Colonic mucosa (tissue), 4 donors: ENCODE results near the gene SDK2. TPM values are rescaled to one million over a fixed set of nuclear protein-coding genes. Genes with fewer than 3 reads are reported as not detected.

Experiments used
- DNase-seq: peaks from one replicate; pipeline ENCODE4 v3.0.0-alpha.2; 2020
- H3K27ac ChIP-seq: fragments of 200-600 bp; one replicate; pipeline ENCODE4 v1.8.0; 2021
- H3K27me3 ChIP-seq: fragments of 200-600 bp; one replicate; pipeline ENCODE4 v1.8.0; 2021
- H3K36me3 ChIP-seq: fragments of 200-600 bp; one replicate; pipeline ENCODE4 v1.8.0; 2021
- H3K4me1 ChIP-seq: fragments of 200-600 bp; one replicate; pipeline ENCODE4 v1.8.0; 2021; ENCODE audit warnings: mild to moderate bottlenecking
- H3K4me3 ChIP-seq: fragments of 200-600 bp; one replicate; pipeline ENCODE4 v1.8.0; 2021
- H3K9ac ChIP-seq, 2 donors: one replicate each; pipeline ENCODE4 v1.7.0; 2013; ENCODE audit warnings: control low read depth in 2 of 2, low read depth in 2 of 2, low read length in 2 of 2
- H3K9me3 ChIP-seq: fragments of 200-600 bp; one replicate; pipeline ENCODE4 v1.8.0; 2021
- intact Hi-C: fragments of 100-400 bp; cut with DNase I; formaldehyde crosslinking; loops from one replicate; pipeline ENCODE4 v1.14.1; 2022
- total RNA-seq, 2 donors: library from RNA; stranded (reverse); fragmentation: NEBNext Ultra II Directional in 1 of 2; extraction: Animal tissue kit (Norgen Biotek cat#: 25700) in 1 of 2; gene quantifications; one replicate each; pipeline ENCODE4 v1.2.1, GENCODE V29; 2021
- TF ChIP-seq, protein P1 (sequence below): fragments of 200-600 bp; IDR thresholded peaks from one replicate; pipeline ENCODE4 v1.8.0; 2022; ENCODE audit warnings: antibody characterized with exemption, mild to moderate bottlenecking
- donor health status: healthy.
- donor health status: DM: no; HTN: no; CAD: no.
- donor health status: DM: no; HTN: no; CAD: no.

SDK2 gene
- total RNA-seq, 2 donors from 2014 or later: 0.94 to 1.2 TPM

DNA sequence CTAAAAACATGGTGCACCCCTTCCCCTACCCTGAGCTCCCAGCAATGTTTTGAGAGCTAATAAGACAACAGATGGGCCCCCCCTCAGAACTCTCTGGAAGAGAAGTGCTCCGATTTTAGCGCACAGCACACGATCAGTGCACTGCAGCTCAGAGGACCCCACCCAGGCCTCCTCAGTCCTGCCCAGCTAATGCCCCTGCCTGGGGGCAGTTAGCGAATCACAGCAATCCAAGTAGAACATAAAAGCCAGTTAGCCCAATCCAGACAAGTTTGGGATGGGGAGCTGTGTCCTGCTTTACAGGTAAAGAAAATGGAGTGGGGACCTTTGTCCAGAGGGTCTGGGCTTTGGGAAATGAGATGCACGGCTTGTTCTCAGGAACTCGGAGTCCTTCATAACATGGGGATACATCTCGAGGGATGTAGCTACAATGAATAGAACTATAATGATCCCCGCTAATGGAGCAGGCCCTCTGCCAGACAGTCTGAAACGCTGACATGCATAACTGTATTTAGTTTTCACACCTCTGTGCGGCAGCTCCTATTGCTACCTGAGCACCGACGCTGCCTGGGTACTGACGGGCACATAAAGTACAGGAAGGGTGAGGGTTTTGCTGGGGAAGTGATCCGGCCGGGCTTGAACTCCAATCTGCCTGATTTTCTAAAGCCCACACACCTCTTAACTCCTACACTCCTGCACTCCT lies 302.7 kb downstream of the SDK2 start:
- Histone ChIP-seq H3K27ac (no peak overlapping the region), H3K36me3 (no peaks in the 10 kb centered on the region), H3K27me3 (no peaks in the 10 kb centered on the region), H3K9me3 (no peaks in the 10 kb centered on the region), H3K4me1 (no peaks in the 10 kb centered on the region), H3K4me3 (no peak overlapping the region), H3K9ac (peak overlapping the region; percentile 27 to 40)
- TF ChIP-seq, protein P1, sequence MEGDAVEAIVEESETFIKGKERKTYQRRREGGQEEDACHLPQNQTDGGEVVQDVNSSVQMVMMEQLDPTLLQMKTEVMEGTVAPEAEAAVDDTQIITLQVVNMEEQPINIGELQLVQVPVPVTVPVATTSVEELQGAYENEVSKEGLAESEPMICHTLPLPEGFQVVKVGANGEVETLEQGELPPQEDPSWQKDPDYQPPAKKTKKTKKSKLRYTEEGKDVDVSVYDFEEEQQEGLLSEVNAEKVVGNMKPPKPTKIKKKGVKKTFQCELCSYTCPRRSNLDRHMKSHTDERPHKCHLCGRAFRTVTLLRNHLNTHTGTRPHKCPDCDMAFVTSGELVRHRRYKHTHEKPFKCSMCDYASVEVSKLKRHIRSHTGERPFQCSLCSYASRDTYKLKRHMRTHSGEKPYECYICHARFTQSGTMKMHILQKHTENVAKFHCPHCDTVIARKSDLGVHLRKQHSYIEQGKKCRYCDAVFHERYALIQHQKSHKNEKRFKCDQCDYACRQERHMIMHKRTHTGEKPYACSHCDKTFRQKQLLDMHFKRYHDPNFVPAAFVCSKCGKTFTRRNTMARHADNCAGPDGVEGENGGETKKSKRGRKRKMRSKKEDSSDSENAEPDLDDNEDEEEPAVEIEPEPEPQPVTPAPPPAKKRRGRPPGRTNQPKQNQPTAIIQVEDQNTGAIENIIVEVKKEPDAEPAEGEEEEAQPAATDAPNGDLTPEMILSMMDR: no peak
- intact Hi-C loops: no loop called here
- DNase-seq: no peak

DNA sequence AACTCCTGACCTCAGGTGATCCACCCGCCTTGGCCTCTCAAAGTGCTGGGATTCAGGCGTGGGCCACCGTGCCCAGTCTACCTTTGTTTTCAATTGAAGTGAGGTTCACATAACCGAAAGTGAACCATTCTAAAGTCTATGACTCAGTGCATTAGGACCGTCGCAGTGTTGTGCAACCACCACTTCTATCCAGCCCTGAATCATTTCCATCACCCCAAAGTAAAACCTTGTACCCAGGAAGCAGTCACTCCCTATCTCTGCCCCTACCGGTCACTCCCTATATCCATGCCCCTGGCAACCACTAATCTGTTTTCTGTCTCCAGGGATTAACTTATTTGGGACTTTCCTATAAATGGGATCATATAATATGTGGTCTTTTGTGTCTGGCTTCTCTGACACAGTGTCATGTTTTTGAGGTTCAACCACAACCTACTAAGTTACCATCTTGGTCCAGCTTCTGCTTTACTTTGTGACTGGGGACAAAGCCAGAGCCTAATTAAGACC lies 304.1 kb downstream of the SDK2 start:
- H3K9ac ChIP-seq: no peak overlapping the region
- H3K4me3 ChIP-seq: no peak overlapping the region
- H3K27ac ChIP-seq: peak overlapping the region; percentile 23
- H3K36me3 ChIP-seq: no peaks in the 10 kb centered on the region
- DNase-seq: no peak
- no peaks in the 10 kb centered on the region for H3K9me3 ChIP-seq
- TF ChIP-seq, protein P1: no peak
- no peaks in the 10 kb centered on the region for H3K27me3 ChIP-seq
- intact Hi-C loops: no loop called here
- H3K4me1 ChIP-seq: peaks cover 6% of the 10 kb centered on the region

DNA sequence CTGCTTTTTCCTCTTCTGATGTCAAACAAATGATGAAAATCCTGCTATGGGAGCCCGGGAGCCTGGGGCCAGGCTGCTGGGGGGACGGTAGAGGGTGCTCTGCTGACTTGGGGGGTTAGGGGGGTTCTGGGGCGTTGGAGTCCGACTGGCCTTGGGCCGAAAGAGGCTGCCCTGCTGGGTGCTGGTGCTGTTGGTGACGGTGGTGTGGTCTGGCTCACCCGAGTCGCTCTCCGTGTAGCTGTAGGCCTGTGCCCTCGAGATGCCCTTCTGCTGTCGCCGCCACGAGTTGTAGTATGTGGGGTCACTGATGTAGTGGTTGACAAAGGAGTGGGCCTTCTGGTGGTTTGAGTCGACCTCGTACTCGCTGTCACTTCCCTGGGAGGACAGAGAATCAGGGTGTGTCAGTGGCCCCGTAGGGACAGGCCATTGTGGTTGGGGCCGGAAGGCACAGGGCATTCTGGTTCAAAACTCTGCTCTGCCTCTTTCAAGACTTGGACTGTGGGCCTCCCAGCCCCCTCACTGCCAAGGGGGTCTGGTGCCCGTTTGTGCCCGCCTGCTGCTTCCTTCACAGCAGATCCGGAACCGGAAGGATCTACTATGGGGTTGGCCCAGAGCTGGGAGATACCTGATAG lies 305.6 kb downstream of the SDK2 start:
- no peaks in the 10 kb centered on the region for H3K36me3 ChIP-seq
- no peak overlapping the region for H3K9ac ChIP-seq
- H3K9me3 ChIP-seq: no peaks in the 10 kb centered on the region
- H3K27me3 ChIP-seq: no peaks in the 10 kb centered on the region
- peak overlapping the region; percentile 7 for H3K27ac ChIP-seq
- no peak for DNase-seq
- TF ChIP-seq, protein P1: no peak
- H3K4me1 ChIP-seq: peaks cover 6% of the 10 kb centered on the region
- intact Hi-C loops: no loop called here
- H3K4me3 ChIP-seq: no peak overlapping the region

DNA sequence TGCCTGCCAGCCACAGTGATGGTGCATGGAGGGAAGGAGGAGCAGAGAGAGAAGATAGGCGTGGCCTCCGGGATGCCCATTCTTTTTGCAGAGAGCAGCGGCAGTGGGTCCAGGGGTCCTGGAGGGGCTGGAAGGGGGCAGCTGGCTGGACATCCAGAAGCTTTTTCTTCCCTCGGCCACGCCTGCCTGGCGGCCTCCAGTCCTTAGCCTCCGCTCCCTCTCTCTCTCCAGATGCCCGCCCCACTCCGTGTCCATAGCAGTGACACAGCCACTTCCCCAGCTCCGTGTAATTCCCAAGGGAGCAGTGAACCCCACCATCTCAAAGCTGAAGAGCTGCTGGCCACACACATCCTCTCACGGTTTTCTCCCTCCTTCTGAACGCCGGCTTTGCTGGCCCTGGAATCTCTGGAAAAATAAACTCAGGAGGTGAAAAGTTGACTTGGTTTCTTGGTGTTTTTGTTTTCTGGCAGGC lies 306.2 kb downstream of the SDK2 start:
- no peak overlapping the region for H3K9ac ChIP-seq
- TF ChIP-seq, protein P1: no peak
- DNase-seq: no peak
- H3K36me3 ChIP-seq: no peaks in the 10 kb centered on the region
- peak overlapping the region; percentile 7 for H3K27ac ChIP-seq
- no peak overlapping the region for H3K4me3 ChIP-seq
- H3K9me3 ChIP-seq: no peaks in the 10 kb centered on the region
- intact Hi-C loops: no loop called here
- no peaks in the 10 kb centered on the region for H3K27me3 ChIP-seq
- H3K4me1 ChIP-seq: peaks cover 6% of the 10 kb centered on the region

DNA sequence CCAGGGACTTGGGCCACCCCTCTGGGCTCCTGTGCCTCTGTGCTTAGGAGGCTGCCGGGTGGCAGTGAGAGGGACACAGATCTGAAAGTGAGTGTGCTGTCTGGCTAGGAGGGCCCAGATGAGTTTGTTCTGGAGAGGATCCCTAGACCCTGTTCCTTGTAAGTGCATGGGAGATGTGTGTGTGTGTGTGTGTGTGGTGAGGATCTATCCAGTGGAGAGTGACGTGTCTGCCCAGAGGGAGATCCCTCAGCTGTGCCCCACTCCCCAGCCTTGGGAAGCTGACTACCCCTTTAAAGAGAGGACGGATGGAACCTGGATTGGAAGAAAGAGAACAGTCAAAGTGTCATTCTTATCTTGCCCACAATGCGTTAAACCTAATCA lies 306.9 kb downstream of the SDK2 start:
- Histone ChIP-seq H3K4me1 (peaks cover 6% of the 10 kb centered on the region), H3K27me3 (no peaks in the 10 kb centered on the region), H3K9me3 (no peaks in the 10 kb centered on the region), H3K9ac (no peak overlapping the region), H3K36me3 (no peaks in the 10 kb centered on the region), H3K4me3 (no peak overlapping the region), H3K27ac (no peak overlapping the region)
- no peak for DNase-seq
- TF ChIP-seq, protein P1: no peak
- intact Hi-C loops: no loop called here
